Astrocyte of the hippocampus (primary cell): ENCODE results near the gene MFSD2A.
"Not testable (repeated sequence)": the region's sequence is repeated elsewhere in the genome, so short reads cannot be mapped to it uniquely, and the experiment has no call there.

Source experiments
- DNase-seq: peaks from one replicate; pipeline ENCODE4 v3.0.0; 2011; ENCODE audit warnings: low read depth, low spot score

Gene MFSD2A

DNA sequence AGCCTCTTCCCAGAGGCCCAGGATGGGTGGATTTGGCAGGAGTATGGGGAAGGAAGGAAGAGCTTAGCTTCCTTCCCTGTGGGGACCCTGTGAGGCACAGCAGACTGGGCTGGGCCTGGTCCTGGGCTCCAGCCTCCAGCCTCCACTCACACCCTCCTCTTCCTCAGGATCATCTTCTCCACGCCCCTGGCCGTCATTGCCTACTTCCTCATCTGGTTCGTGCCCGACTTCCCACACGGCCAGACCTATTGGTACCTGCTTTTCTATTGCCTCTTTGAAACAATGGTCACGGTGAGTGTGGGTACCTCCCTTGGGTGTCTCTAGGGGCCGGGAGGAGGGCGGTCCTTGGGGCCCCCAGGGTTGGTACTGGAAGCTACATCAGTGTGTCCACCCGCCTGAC lies 10.1 kb downstream of the MFSD2A start:
- DNase-seq = no peak

DNA sequence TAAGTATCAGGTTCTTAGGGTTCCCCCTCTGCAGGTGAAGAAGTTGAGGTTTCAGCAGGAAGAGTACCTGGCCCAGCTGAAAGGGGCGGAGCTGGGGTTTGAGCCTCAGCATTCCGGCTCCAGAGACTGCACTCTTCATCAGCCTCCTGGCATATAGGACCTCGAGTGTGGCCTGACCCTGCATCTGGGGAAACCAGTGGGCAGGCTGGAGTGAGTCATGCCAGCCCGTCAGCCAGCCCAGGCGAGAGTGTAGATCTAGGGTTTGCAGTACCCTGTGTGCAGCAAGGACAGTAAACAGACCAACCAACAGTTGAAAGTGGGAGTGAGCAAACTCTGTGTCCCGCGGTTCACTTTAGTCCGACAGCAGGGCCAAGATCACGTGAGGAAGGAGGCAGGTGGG lies 14.1 kb downstream of the MFSD2A start:
- peak; percentile 46 for DNase-seq

GRCh38 chr1:39969531-39970270 lies 14.8 kb downstream of the MFSD2A start:
- DNase-seq = no peak

DNA sequence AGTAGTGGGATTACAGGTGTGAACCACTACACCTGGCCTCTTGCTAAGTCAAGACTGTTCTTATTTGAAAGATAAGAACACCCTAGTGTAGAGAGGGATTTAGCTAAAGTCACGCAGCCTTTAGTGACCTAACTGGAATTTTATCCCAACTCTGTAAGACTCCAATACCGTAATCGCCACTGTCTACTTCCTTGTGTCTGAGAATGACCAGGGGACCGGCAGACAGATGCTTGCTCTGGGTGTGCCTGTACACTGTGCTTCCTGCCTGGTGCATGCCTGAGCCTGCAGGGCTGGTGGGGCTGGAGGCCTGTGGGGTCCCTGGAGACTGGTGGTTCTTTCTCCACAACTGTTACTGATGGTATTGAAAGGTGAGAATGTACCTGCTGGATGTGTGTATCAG lies 15.3 kb downstream of the MFSD2A start:
- DNase-seq = no peak

DNA sequence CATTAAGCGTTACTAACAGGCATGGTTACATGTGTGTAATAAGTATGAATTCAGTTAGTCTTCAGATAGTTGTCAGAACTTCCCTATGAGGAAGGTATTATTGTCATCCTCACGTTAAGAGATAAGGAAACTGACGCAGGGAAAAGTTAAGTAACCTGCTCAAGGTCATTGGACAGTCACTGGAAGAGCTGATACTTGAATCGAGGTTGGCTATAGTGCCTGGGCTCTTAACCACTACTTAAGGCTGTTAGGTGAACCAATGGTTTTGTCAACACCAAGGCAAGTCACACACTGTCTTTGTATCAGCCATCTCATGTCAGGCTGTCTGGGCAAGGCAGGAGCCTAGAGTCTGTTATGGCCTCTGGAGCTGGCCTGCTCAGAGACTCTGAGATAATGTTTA lies 16.2 kb downstream of the MFSD2A start:
- DNase-seq = no peak

DNA sequence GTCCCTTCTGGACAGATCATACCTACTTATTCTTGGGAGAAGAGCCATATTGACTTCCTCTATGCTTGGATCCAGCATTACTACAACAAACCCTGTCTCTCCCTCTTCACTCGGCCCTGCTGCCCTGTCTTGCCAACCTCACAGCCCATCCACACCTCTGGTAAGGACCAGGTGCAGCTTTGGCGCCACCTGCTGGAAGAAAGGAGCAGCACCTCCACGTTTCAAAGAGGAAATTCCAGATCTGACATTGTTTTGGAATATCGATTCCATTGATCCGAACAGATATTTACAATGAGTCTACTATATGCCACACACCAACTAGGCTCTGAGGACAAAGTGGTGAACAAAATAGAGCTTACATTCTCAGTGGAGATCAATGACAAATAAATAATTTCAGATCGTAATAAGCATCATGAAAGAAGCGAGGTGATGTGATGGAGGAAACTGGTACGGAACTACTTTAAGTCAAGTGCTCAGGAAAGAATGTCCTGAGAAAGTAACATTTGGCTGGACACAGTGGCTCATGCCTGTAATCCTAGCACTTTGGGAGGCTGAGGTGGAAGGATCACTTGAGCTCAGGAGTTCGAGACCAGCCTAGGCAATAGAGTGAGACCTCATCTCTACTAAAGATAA lies 18.7 kb downstream of the MFSD2A start:
- peak; percentile 82 for DNase-seq

GRCh38 chr1:39976732-39977131 lies 21.8 kb downstream of the MFSD2A start:
- peak; percentile 52 for DNase-seq

GRCh38 chr1:39977202-39977601 lies 22.3 kb downstream of the MFSD2A start:
- DNase-seq = peak; percentile 52

DNA sequence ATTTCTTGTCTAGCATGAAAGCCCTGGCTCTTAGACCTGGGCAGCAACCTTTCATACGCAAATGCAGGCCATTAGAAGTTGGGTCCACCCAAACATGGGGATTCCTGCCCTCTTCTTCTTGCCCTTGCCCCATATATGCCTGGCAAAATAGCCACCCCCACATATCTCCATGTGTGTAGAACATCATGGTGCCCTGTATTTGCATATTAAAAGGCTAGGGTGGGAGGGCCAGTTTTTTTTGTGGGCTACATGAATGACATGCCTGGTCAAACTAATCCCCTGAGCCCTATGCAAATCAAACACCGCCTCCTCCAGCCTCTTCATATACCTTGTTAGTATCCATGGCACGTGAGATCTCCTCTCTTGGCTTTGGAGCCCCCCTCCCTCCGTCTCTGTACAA lies 24.7 kb downstream of the MFSD2A start:
- no peak for DNase-seq

DNA sequence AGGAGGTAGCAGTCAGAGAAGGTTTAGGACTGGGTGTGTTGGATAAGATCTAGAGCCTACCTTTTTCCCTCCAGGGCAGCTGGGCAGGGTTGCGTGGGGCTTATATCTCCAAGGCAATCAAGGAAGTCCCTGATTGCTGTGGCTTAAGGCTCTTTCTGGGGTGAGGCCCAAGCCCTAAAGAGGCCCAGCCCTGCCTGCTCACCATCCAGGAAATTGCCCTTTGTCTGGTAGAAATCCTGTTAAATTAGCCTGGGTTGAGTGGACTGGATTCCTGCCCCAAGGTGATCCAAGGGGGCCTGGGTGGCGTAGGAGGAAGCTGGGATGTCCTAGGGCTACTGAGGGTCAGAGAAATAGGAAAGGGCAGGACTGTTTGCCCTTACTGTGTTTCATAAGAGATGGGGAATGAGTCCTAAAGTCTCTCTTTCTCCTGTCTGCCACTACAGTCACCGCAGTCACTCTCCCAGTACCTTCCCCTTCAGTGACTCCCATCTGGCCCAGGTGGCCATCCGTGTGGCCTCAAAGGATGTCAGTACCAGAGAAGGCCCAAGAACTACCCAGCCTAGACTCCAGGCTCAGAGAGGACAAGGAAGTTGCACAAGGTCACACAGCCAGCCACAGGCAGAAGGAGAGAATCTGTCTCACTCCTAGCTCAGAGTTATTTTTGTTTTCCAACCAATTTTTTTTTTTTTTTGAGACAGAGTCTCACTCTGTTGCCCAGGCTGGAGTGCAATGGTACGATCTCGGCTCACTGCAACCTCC lies 25.8 kb downstream of the MFSD2A start:
- no peak for DNase-seq

DNA sequence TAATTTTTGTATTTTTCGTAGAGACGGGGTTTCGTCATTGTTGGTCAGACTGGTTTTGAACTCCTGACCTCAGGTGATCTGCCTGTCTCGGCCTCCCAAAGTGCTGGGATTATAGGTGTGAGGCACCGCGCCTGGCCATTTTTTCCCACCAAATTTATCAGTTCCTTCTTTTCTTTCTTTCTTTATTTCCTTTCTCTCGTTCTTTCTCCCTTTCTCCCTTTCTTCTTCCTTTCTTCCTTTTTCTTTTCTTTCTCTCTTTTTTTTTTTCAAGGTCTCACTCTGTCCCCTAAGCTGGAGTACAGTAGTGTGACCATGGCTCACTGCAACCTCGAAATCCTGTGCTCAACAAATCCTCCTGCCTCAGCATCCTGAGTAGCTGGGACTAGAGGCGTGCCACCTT lies 26.4 kb downstream of the MFSD2A start:
- no peak for DNase-seq

DNA sequence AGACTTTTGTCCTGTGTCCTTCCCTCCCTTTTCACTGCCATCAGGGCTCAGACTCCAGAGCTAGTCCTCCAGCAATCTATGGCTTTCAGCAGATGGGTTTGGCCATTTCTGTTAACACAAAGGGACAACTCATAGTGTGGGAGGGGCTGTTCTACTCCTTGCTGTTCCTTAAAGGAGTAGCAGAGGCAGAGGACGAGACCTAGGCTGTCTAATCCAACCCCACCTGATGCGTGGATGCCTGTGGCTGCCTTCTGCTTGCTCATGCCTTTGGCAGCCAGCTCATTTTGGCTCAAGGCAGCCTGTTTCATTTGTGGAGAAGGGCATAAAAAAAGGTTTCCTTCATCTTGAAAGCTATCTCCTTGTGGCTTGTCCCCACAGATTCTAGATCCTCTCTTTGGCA lies 27.0 kb downstream of the MFSD2A start:
- peak; percentile 95 for DNase-seq

DNA sequence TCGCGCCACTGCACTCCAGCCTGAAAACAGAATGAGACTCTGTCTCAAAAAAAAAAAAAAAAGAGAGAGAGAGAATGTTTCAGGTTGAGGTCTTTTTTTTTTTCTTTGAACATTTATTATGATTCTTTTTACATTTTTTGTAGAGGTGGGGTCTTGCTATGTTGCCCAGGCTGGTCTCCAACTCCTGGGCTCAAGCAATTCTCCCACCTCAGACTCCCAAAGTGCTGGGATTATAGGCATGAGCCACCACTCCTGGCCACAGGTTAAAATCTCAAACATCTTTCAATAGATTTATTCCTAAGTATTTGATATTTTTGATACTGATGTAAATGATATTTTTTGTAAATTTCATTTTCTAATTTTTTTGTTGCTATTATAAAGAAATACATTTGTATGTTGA lies 29.5 kb downstream of the MFSD2A start:
- DNase-seq = not testable (repeated sequence)

GRCh38 chr1:39984951-39985350 lies 30.0 kb downstream of the MFSD2A start:
- no peak for DNase-seq

GRCh38 chr1:39987869-39988268 lies 32.9 kb downstream of the MFSD2A start:
- DNase-seq = peak; percentile 44

- peak; percentile 29 for DNase-seq
Observed at GRCh38 chr1:39988618-39989343, 33.8 kb downstream of the MFSD2A start.

DNA sequence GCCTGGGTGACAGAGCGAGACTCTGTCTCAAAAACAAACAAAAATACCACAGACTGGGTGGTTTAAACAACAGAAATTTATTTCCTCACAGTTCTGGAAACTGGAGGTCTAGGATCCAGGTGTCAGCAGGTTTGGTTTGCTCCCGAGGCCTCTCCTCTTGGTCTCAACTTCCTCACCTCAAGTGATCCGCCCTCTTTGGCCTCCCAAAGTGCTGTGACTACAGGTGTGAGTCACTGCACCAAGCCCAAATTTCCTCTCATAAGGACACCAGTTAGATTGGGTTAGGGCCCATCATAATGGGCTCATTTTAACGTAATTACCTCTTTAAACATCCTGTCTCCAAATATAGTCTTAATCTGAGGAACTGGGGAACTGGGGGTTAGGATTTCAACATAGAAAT lies 35.5 kb downstream of the MFSD2A start:
- DNase-seq = no peak

DNA sequence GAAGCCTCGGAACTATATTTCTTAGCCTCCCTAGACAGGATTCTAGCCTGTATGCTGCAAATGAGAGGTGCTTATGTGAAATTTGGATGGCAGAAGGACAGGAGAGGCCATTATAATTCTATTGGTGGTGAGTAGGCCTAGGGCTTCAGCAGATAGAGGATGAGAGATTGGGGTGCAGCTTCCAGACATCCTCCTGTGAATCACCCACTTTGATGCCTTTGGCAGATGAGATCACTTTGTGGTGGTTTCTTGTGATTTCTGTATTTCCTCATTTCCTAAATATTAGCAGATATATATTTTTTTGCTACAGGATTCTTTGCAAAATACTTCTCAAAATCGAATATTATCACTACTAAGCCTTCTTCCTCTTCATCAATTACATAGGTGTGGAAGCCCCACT lies 37.3 kb downstream of the MFSD2A start:
- DNase-seq = no peak

DNA sequence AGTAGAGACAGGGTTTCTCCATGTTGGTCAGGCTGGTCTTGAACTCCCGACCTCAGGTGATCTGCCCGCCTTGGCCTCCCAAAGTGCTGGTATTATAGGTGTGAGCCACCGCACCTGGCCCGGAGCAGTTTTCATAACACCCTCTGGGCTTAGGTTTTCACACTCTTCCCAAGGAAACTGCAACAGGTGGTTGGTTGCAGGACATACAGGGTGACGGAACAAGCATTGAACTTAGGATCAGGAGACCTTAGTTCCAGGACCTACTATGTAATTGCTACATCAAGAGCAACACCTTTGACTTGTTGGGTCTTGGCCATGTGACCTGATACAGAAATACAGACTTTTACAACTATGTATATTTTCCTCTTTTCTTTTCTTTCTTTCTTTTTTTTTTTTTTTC lies 37.9 kb downstream of the MFSD2A start:
- no peak for DNase-seq

- DNase-seq = no peak
Observed at GRCh38 chr1:39995973-39996393, 41.0 kb downstream of the MFSD2A start.

DNA sequence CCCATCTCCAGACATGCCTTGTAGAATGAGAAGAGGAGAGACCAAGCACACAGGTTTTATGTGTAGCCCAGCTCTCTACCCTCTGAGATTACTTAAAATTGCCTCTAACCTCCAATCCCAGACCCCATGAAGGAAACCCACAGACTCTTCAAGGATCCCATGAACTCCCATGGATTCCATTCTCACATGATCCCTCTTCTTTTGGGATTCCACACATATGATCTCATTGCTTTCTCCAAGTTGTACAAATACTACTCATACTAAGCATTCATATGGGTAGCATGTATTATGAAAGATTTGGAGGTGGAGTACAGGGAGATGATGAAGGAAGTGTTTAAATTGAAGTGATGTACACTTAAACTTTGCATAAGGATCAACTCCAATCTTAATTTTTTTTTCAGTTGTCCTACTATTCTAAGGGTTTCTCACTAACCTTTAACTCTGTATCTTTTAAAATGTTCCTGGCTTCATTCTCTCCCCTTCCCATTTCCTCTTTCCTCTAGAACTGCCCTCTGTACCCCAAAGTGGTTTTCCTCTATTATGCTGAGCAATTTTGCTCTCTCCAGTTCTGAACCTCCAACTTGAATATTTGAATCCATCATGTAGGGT lies 41.6 kb downstream of the MFSD2A start:
- no peak for DNase-seq

GRCh38 chr1:40001456-40001855 lies 46.5 kb downstream of the MFSD2A start:
- peak; percentile 51 for DNase-seq
